ENCODE data around the gene ARL8A.

DNA sequence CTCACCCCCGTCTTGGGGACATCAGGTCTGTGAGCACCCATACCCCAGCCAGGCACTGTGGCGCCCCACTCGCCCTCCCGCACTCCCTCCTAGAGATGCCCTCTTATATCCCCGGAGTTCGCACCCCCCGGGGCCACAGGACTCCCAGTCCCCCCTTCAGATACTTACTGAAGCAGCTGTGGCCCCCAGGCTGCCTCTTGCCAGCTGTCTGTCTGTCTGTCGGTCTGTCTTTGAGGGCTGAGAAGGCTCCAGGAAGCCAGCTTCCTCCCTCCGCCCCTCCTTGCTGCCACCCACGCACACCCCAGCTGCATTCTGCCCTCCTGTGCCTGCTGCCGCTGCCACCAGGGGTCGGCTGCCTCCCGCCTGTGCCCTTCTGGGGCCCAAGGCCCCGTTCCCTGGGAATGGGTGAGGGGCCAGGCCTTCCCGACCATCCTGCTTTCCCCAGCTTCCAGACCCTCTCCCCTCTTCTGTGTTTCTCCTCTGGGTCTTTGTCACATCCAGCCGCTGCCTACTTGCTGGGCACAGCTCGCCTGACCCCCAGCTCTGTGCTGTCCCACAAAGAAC lies 15.9 kb upstream of the ARL8A start, which contains the start of gene PTPN7:
- TF ChIP-seq POLR2A (IDR thresholded peaks at IDR 0.05) = peak in 1 of 4 donors; percentile 35
- TF ChIP-seq, protein P1, sequence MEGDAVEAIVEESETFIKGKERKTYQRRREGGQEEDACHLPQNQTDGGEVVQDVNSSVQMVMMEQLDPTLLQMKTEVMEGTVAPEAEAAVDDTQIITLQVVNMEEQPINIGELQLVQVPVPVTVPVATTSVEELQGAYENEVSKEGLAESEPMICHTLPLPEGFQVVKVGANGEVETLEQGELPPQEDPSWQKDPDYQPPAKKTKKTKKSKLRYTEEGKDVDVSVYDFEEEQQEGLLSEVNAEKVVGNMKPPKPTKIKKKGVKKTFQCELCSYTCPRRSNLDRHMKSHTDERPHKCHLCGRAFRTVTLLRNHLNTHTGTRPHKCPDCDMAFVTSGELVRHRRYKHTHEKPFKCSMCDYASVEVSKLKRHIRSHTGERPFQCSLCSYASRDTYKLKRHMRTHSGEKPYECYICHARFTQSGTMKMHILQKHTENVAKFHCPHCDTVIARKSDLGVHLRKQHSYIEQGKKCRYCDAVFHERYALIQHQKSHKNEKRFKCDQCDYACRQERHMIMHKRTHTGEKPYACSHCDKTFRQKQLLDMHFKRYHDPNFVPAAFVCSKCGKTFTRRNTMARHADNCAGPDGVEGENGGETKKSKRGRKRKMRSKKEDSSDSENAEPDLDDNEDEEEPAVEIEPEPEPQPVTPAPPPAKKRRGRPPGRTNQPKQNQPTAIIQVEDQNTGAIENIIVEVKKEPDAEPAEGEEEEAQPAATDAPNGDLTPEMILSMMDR (IDR thresholded peaks at IDR 0.05) = peak in 1 of 6 experiments; percentile 28

All from esophagus squamous epithelium (tissue), 4 donors.